Activated T-cell treated with anti-CD3 and anti-CD28 coated beads, Interleukin-2, amount 50 U/mL, for 4 hours (primary cell): Measurements from ENCODE around the gene ANKRD13B. TPM values are rescaled to one million over a fixed set of nuclear protein-coding genes. Genes with fewer than 3 reads are reported as not detected.
"Not testable (repeated sequence)": the region's sequence is repeated elsewhere in the genome, so short reads cannot be mapped to it uniquely, and the experiment has no call there.

ENCODE experiments used
- ATAC-seq, 2 donors: fragments of 200-7000 bp; cut with Tn5 transposase; one replicate each; pipeline ENCODE4 v1.10.0; 2021
- DNase-seq: peaks from one replicate; pipeline ENCODE4 v3.0.0-alpha.2; 2020
- H3K27me3 Mint-ChIP-seq: one replicate; pipeline ENCODE4 v1.8.0; 2021; ENCODE audit warnings: low read depth, mixed read lengths
- H3K36me3 Mint-ChIP-seq: one replicate; pipeline ENCODE4 v1.8.0; 2022; ENCODE audit warnings: mixed read lengths; ENCODE audit not compliant: insufficient read depth
- H3K4me1 Mint-ChIP-seq: one replicate; pipeline ENCODE4 v1.8.0; 2021; ENCODE audit warnings: low read depth, mixed read lengths
- H3K4me3 Mint-ChIP-seq: one replicate; pipeline ENCODE4 v1.8.0; 2021; ENCODE audit warnings: mild to moderate bottlenecking, moderate library complexity, mixed read lengths
- H3K9me3 Mint-ChIP-seq: one replicate; pipeline ENCODE4 v1.8.0; 2021; ENCODE audit warnings: mixed read lengths
- total RNA-seq, 3 donors: library from RNA; stranded (reverse); gene quantifications; one replicate each; pipeline ENCODE4 v1.2.1, GENCODE V29; 2021

The ANKRD13B gene
- total RNA-seq, 3 donors from 2014 or later = 33.3 to 40.7 (median 40.4) TPM

GRCh38 chr17:29640981-29641642 is 48.2 kb downstream of the ANKRD13B start:
- Mint-ChIP-seq H3K4me3 (no peak overlapping the region), H3K9me3 (no peaks in the 10 kb centered on the region), H3K4me1 (peaks cover 26% of the 10 kb centered on the region), H3K27me3 (no peaks in the 10 kb centered on the region), H3K36me3 (peaks cover 13% of the 10 kb centered on the region)
- no peak for ATAC-seq
- DNase-seq = no peak

GRCh38 chr17:29642171-29642611 is 49.3 kb downstream of the ANKRD13B start:
- DNase-seq (no peak), ATAC-seq (no peak)
- H3K27me3 Mint-ChIP-seq = no peaks in the 10 kb centered on the region
- peaks cover 26% of the 10 kb centered on the region for H3K4me1 Mint-ChIP-seq
- no peak overlapping the region for H3K4me3 Mint-ChIP-seq
- H3K36me3 Mint-ChIP-seq = peaks cover 9% of the 10 kb centered on the region
- H3K9me3 Mint-ChIP-seq = no peaks in the 10 kb centered on the region

DNA sequence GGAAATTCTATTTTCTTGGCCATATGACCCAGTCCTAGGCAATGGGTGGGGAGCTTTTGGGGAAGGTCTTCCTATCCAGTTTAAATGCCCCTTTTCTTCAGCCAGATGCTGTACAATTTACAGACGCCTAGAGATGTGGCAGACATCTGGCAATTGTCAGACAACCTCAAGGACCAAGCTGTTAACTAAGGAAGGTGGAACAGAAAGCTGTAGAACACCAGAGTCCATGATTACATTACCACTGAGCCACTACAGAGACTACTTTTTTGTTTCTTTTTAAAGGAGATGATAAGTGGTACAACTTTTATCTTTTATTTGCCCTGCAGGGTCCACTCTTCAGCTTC is 50.9 kb downstream of the ANKRD13B start:
- Mint-ChIP-seq H3K27me3 (no peaks in the 10 kb centered on the region), H3K36me3 (peaks cover 17% of the 10 kb centered on the region), H3K4me3 (no peak overlapping the region), H3K4me1 (peaks cover 26% of the 10 kb centered on the region), H3K9me3 (no peaks in the 10 kb centered on the region)
- DNase-seq (no peak), ATAC-seq (no peak)

DNA sequence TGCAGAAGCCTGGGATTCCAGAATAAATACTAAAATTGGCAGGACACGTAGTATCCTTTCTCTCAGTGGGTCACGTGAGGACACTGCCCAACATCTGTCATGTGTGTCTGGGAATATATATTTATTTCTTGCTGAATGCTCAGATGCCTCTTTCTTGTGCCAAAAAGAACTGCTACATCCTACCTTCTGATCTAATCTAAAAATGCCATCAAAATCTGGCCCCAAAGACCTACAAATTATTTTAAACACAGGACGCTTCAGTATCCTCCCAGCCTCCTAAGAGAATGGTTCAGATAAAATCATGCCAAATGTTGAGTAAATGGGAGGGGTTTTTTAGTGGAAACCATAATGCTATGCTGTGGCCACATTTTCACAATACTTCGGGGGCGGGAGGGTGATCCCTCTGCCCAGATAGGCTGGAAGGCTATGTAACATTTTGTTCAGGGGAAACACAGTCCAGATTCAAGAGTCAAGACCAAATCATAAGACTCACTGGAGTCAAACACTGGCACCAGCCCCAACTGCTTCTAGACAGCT is 52.7 kb downstream of the ANKRD13B start:
- H3K4me3 Mint-ChIP-seq = no peak overlapping the region
- no peak for DNase-seq
- peaks cover 27% of the 10 kb centered on the region for H3K36me3 Mint-ChIP-seq
- peaks cover 13% of the 10 kb centered on the region for H3K4me1 Mint-ChIP-seq
- no peaks in the 10 kb centered on the region for H3K9me3 Mint-ChIP-seq
- ATAC-seq = no peak
- no peaks in the 10 kb centered on the region for H3K27me3 Mint-ChIP-seq

GRCh38 chr17:29648005-29648404 is 55.1 kb downstream of the ANKRD13B start:
- Mint-ChIP-seq H3K4me1 (peaks cover 7% of the 10 kb centered on the region), H3K27me3 (no peaks in the 10 kb centered on the region)

DNA sequence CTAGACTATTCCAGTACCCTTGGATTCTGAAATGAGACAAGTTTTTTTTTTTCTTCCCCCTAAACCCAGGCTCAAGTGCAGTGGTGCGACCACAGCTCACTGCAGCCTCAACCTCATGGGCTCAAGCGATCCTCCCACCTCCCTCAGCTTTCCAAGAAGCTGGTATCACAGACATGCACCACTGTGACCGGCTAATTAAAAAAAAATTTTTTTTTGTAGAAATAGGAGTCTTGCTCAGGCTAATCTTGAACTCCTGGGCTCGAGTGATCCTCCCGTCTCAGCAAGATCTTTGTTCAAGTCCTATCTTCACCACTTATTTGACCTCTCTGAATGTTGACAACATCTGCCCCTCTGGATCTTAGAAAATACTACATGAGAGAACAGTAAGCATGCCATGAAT is 56.4 kb downstream of the ANKRD13B start:
- H3K9me3 Mint-ChIP-seq = no peaks in the 10 kb centered on the region
- H3K4me3 Mint-ChIP-seq = no peak overlapping the region
- no peaks in the 10 kb centered on the region for H3K27me3 Mint-ChIP-seq
- H3K36me3 Mint-ChIP-seq = peaks cover 27% of the 10 kb centered on the region
- ATAC-seq (no peak), DNase-seq (no peak)
- H3K4me1 Mint-ChIP-seq = peaks cover 7% of the 10 kb centered on the region

More at GRCh38 chr17:29648005-29648404, 55.1 kb downstream of the ANKRD13B start:
- H3K4me3 Mint-ChIP-seq = no peak overlapping the region
- no peak for ATAC-seq
- H3K9me3 Mint-ChIP-seq = no peaks in the 10 kb centered on the region
- H3K36me3 Mint-ChIP-seq = peaks cover 27% of the 10 kb centered on the region
- no peak for DNase-seq

DNA sequence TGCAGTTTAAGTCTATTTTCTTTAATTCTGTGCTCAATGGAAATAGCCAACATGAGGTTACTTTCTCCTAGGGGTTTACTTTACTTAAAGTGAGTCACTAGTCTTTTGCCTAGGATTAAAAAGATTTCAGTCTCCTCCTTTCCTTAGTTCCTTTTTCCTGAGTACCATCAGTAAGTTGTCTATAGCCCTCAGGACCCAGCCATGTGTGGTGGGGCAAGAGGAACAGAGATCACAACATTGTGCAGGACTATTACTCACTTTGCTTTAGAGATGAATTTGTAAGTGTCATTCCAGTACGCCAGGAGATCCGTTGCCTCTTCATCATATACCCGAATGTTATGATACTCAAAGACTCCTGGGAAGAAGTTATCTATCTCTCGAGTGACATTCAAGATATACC is 57.5 kb downstream of the ANKRD13B start:
- Mint-ChIP-seq H3K4me1 (peaks cover 4% of the 10 kb centered on the region), H3K4me3 (no peak overlapping the region), H3K9me3 (no peaks in the 10 kb centered on the region), H3K27me3 (no peaks in the 10 kb centered on the region), H3K36me3 (peaks cover 23% of the 10 kb centered on the region)
- DNase-seq (no peak), ATAC-seq (no peak)

- H3K9me3 Mint-ChIP-seq, H3K27me3 Mint-ChIP-seq, DNase-seq, ATAC-seq, H3K4me3 Mint-ChIP-seq, H3K4me1 Mint-ChIP-seq: not testable (repeated sequence)
- H3K36me3 Mint-ChIP-seq = peaks cover 36% of the 10 kb centered on the region
Observed at GRCh38 chr17:29651913-29652312, 59.0 kb downstream of the ANKRD13B start.

GRCh38 chr17:29652976-29653375 is 60.0 kb downstream of the ANKRD13B start:
- Mint-ChIP-seq H3K4me1 (no peaks in the 10 kb centered on the region), H3K27me3 (no peaks in the 10 kb centered on the region), H3K9me3 (no peaks in the 10 kb centered on the region), H3K36me3 (peaks cover 34% of the 10 kb centered on the region), H3K4me3 (no peak overlapping the region)
- ATAC-seq = no peak
- DNase-seq = no peak

DNA sequence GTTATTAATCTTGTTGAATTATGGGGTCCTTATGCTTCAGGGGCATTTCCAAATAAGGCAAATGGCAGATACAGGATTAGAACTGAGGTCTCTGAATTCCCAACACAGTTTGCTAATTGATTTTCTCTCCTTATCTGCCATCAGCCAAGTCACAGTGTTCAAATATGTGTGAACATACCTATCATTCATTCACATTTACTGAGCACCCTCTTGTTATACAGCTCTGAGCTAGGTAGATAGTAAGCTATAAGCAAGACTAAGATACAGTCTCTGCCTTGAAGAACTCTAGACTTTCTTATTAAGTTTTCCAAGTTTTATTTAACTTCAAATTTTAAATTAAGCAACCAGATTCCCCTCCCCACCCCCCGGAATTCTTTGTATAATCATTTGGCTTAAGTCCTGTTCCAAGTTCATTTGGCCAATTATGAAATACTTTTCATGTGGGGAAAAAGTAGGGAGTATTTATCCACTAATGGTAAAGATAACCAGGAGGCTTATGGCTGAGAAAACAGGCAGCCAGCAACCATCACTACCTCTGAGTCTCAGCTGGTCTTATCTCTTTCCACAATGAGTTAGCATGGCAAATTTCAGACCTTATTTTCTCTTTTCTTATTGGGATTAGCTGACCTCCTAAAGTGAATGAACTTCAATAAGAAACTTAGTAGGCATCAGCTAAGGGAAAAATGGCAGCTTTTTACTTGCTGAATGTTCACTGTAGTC is 61.2 kb downstream of the ANKRD13B start:
- no peaks in the 10 kb centered on the region for H3K27me3 Mint-ChIP-seq
- H3K4me3 Mint-ChIP-seq = no peak overlapping the region
- peaks cover 4% of the 10 kb centered on the region for H3K4me1 Mint-ChIP-seq
- no peaks in the 10 kb centered on the region for H3K9me3 Mint-ChIP-seq
- peaks cover 30% of the 10 kb centered on the region for H3K36me3 Mint-ChIP-seq
- DNase-seq (no peak), ATAC-seq (no peak)

- no peak for DNase-seq
- Mint-ChIP-seq H3K36me3 (peaks cover 23% of the 10 kb centered on the region), H3K27me3 (no peaks in the 10 kb centered on the region)
Observed at GRCh38 chr17:29655323-29655722, 62.4 kb downstream of the ANKRD13B start.

DNA sequence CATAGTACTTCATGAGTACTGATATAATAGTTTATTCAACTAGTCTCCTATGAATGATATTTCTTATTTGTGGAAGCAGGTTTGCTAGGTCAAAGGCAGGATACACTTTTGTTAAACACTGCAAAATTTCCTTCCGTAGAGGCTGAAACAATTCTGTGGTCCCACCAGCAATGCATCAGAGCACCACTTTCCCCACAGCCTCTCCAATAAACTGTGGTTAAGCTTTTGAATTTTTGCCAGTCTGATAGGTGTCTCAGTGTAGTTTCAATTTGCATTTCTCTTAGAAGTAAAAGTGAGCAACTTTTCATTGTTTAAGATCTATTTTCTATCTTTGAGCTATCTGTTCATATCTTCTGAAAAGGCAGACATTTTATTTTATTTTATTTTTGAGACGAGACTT is 66.2 kb downstream of the ANKRD13B start:
- DNase-seq (no peak), ATAC-seq (peak; percentile 92)
- no peak overlapping the region for H3K4me3 Mint-ChIP-seq
- peaks cover 26% of the 10 kb centered on the region for H3K36me3 Mint-ChIP-seq
- H3K27me3 Mint-ChIP-seq = no peaks in the 10 kb centered on the region
- peaks cover 13% of the 10 kb centered on the region for H3K4me1 Mint-ChIP-seq
- H3K9me3 Mint-ChIP-seq = no peaks in the 10 kb centered on the region

More at GRCh38 chr17:29655323-29655722, 62.4 kb downstream of the ANKRD13B start:
- ATAC-seq = no peak
- no peaks in the 10 kb centered on the region for H3K9me3 Mint-ChIP-seq
- H3K4me3 Mint-ChIP-seq = no peak overlapping the region
- peaks cover 7% of the 10 kb centered on the region for H3K4me1 Mint-ChIP-seq

DNA sequence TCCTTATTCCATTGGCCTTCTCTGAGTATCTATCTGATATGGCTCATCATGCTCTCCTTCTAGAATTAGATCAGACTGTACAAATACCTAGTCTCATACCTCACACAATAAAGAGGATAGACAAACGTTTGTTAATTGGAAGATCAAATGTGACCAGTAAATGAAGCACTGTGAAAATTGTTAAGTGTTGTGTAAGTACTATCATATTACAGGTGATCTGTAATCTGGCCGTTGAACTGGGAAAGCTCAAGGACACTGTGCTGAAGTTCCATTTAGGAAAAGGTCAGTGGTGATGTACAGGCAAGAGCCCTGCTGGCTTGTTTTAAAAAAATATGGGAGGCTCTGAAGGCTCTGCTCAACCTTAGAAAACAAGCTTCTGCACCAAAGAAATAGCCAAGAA is 68.3 kb downstream of the ANKRD13B start:
- Mint-ChIP-seq H3K36me3 (peaks cover 22% of the 10 kb centered on the region), H3K9me3 (no peaks in the 10 kb centered on the region), H3K4me1 (peaks cover 29% of the 10 kb centered on the region), H3K4me3 (no peak overlapping the region), H3K27me3 (no peaks in the 10 kb centered on the region)
- ATAC-seq (no peak), DNase-seq (no peak)

- Mint-ChIP-seq H3K4me1 (peaks cover 35% of the 10 kb centered on the region), H3K4me3 (no peak overlapping the region), H3K36me3 (peaks cover 29% of the 10 kb centered on the region), H3K9me3 (no peaks in the 10 kb centered on the region), H3K27me3 (no peaks in the 10 kb centered on the region)
- no peak for ATAC-seq
- no peak for DNase-seq
Observed at GRCh38 chr17:29663155-29663554, 70.2 kb downstream of the ANKRD13B start.
